IMR-90 (cell line): Measurements from ENCODE around the gene PAPPA. TPM values are rescaled to one million over a fixed set of nuclear protein-coding genes. Genes with fewer than 3 reads are reported as not detected.

ENCODE experiments used
- ATAC-seq: fragments of 200-7000 bp; cut with Tn5 transposase; 2 replicates; pipeline ENCODE4 v1.9.1; 2020; ENCODE audit warnings: low read depth, mild to moderate bottlenecking, moderate library complexity
- BruUV-seq: library from RNA; stranded (reverse); fragments of 400-500 nt; replicated peaks from 2 replicates; lab custom pipeline; 2021; lab: Mats Ljungman, UMichigan
- CTCF ChIA-PET: fragments of 300-600 bp; formaldehyde crosslinking; extraction: SDS; loops from one replicate; lab custom pipeline; 2021; ENCODE audit warnings: antibody characterized with exemption; lab: Yijun Ruan, JAX
- POLR2A ChIA-PET: fragments of 300-600 bp; sonication (Branson Sonifier 250); formaldehyde crosslinking; loops from one replicate; lab custom pipeline; 2022; ENCODE audit warnings: antibody characterized with exemption; ENCODE audit not compliant: unreplicated experiment; lab: Charles Lee
- DNase-seq: peaks from one replicate; pipeline ENCODE4 v3.0.0; 2013
- H2AFZ ChIP-seq: replicated peaks from 2 replicates; pipeline ENCODE3; 2013; ENCODE audit warnings: low read length, mild to moderate bottlenecking; ENCODE audit not compliant: poor library complexity
- H2AK5ac ChIP-seq: 2 replicates; pipeline ENCODE4 v1.6.1; 2013; ENCODE audit warnings: low read depth, low read length, inconsistent platforms
- H2AK9ac ChIP-seq: replicated peaks from 2 replicates; pipeline ENCODE3; 2013; ENCODE audit warnings: mild to moderate bottlenecking, low read depth, low read length, moderate library complexity; ENCODE audit not compliant: poor library complexity
- H2BK120ac ChIP-seq: 2 replicates; pipeline ENCODE4 v1.6.1; 2013; ENCODE audit warnings: low read depth, low read length, inconsistent platforms
- H2BK15ac ChIP-seq: 3 replicates; pipeline ENCODE4 v1.6.1; 2013; ENCODE audit warnings: low read depth, low read length, inconsistent platforms
- H2BK20ac ChIP-seq: 2 replicates; pipeline ENCODE4 v1.6.1; 2013; ENCODE audit warnings: low read depth, mild to moderate bottlenecking, inconsistent platforms, low read length, moderate library complexity
- H2BK5ac ChIP-seq: 2 replicates; pipeline ENCODE4 v1.6.1; 2013; ENCODE audit warnings: mild to moderate bottlenecking, low read depth, low read length, inconsistent platforms; ENCODE audit not compliant: poor library complexity, severe bottlenecking
- H3K14ac ChIP-seq: replicated peaks from 2 replicates; pipeline ENCODE4 v1.6.1; 2013; ENCODE audit warnings: low read depth, low read length, inconsistent platforms
- H3K18ac ChIP-seq: 2 replicates; pipeline ENCODE4 v1.6.1; 2013; ENCODE audit warnings: low read depth, low read length, control low read depth
- H3K23ac ChIP-seq: 2 replicates; pipeline ENCODE4 v1.6.1; 2013; ENCODE audit warnings: low read depth, low read length, inconsistent platforms
- H3K27ac ChIP-seq: 2 replicates; pipeline ENCODE4 v1.5.1; 2013; ENCODE audit warnings: mild to moderate bottlenecking, control low read depth, low read length; ENCODE audit not compliant: insufficient read depth
- H3K27me3 ChIP-seq: 2 replicates; pipeline ENCODE4 v1.6.1; 2013; ENCODE audit warnings: low read length; ENCODE audit not compliant: control insufficient read depth, insufficient read depth
- H3K36me3 ChIP-seq: 2 replicates; pipeline ENCODE4 v1.6.1; 2013; ENCODE audit warnings: low read length, mixed read lengths; ENCODE audit not compliant: control insufficient read depth, insufficient read depth
- H3K4ac ChIP-seq: 2 replicates; pipeline ENCODE4 v1.6.1; 2013; ENCODE audit warnings: low read depth, low read length, inconsistent platforms
- H3K4me1 ChIP-seq: 2 replicates; pipeline ENCODE4 v1.6.1; 2013; ENCODE audit warnings: low read length, mixed read lengths; ENCODE audit not compliant: control insufficient read depth, insufficient read depth
- H3K4me2 ChIP-seq: 2 replicates; pipeline ENCODE4 v1.6.1; 2013; ENCODE audit warnings: low read depth, mild to moderate bottlenecking, control low read depth, low read length, moderate library complexity
- H3K4me3 ChIP-seq: 2 replicates; pipeline ENCODE4 v1.5.1; 2013; ENCODE audit warnings: low read depth, mild to moderate bottlenecking, control low read depth, low read length, moderate library complexity; ENCODE audit not compliant: insufficient read depth
- H3K56ac ChIP-seq: 2 replicates; pipeline ENCODE4 v1.6.1; 2013; ENCODE audit warnings: low read length, inconsistent platforms; ENCODE audit not compliant: insufficient read depth; ENCODE audit errors: extremely low read depth
- H3K79me1 ChIP-seq, 2 experiments: 2 replicates each; pipeline ENCODE4 v1.6.1; 2013; ENCODE audit warnings: low read length in 2 of 2, inconsistent platforms in 1 of 2, low read depth in 1 of 2
- H3K9ac ChIP-seq: 2 replicates; pipeline ENCODE4 v1.6.1; 2013; ENCODE audit warnings: low read depth, low read length, control low read depth
- H3K9me1 ChIP-seq: 2 replicates; pipeline ENCODE4 v1.6.1; 2013; ENCODE audit warnings: low read length, inconsistent platforms; ENCODE audit not compliant: insufficient read depth
- H3K9me3 ChIP-seq: 2 replicates; pipeline ENCODE4 v1.6.1; 2013; ENCODE audit warnings: low read length; ENCODE audit not compliant: control insufficient read depth, insufficient read depth
- H4K20me1 ChIP-seq: 2 replicates; pipeline ENCODE4 v1.6.1; 2013; ENCODE audit warnings: low read length, inconsistent platforms; ENCODE audit not compliant: insufficient read depth
- H4K5ac ChIP-seq: 2 replicates; pipeline ENCODE4 v1.6.1; 2013; ENCODE audit warnings: mild to moderate bottlenecking, low read depth, low read length, control low read depth
- H4K8ac ChIP-seq, 2 experiments: 2 replicates each; pipeline ENCODE4 v1.6.1; 2013; ENCODE audit warnings: low read depth in 2 of 2, low read length in 2 of 2, control low read depth in 1 of 2, inconsistent platforms in 1 of 2
- H4K91ac ChIP-seq: 2 replicates; pipeline ENCODE4 v1.6.1; 2013; ENCODE audit warnings: low read depth, low read length, inconsistent platforms; ENCODE audit not compliant: insufficient read depth
- BHLHE40 ChIP-seq: fragments of 150-350 bp; IDR thresholded peaks from 2 replicates; pipeline ENCODE4 v1.6.1; 2016; ENCODE audit warnings: mild to moderate bottlenecking, low read depth, low read length
- CEBPB ChIP-seq: IDR thresholded peaks from 2 replicates; pipeline ENCODE4 v1.6.1; 2012; ENCODE audit warnings: low read depth, low read length, improper control_type of control experiment
- CHD1 ChIP-seq: IDR thresholded peaks from 2 replicates; pipeline ENCODE4 v1.6.1; 2012; ENCODE audit warnings: low read depth, low read length, improper control_type of control experiment
- CTCF ChIP-seq: conservative IDR thresholded peaks from 2 replicates; pipeline ENCODE4 v1.5.1; 2012; ENCODE audit warnings: mild to moderate bottlenecking, low read depth, low read length, improper control_type of control experiment
- ELK1 ChIP-seq: fragments of 150-350 bp; IDR thresholded peaks from 2 replicates; pipeline ENCODE4 v1.6.1; 2016; ENCODE audit warnings: low read depth, mild to moderate bottlenecking, low read length, moderate library complexity, borderline replicate concordance
- FOS ChIP-seq: fragments of 150-350 bp; IDR thresholded peaks from 2 replicates; pipeline ENCODE4 v1.6.1; 2016; ENCODE audit warnings: low read depth, low read length
- MAFK ChIP-seq: IDR thresholded peaks from 2 replicates; pipeline ENCODE4 v1.6.1; 2012; ENCODE audit warnings: low read depth, low read length, improper control_type of control experiment
- MAZ ChIP-seq: IDR thresholded peaks from 2 replicates; pipeline ENCODE4 v1.6.1; 2012; ENCODE audit warnings: low read depth, mild to moderate bottlenecking, low read length, improper control_type of control experiment, moderate library complexity, borderline replicate concordance
- RAD21 ChIP-seq: IDR thresholded peaks from 2 replicates; pipeline ENCODE4 v1.6.1; 2012; ENCODE audit warnings: low read length, improper control_type of control experiment
- RCOR1 ChIP-seq: IDR thresholded peaks from 2 replicates; pipeline ENCODE4 v1.6.1; 2012; ENCODE audit warnings: mild to moderate bottlenecking, low read length, improper control_type of control experiment; ENCODE audit not compliant: insufficient replicate concordance
- RFX5 ChIP-seq: IDR thresholded peaks from 2 replicates; pipeline ENCODE4 v1.8.0; 2012; ENCODE audit warnings: low read depth, mild to moderate bottlenecking, low read length, moderate library complexity
- SMC3 ChIP-seq: fragments of 150-350 bp; IDR thresholded peaks from 2 replicates; pipeline ENCODE4 v1.6.1; 2016; ENCODE audit warnings: low read depth, mild to moderate bottlenecking, antibody characterized with exemption, low read length, moderate library complexity
- USF2 ChIP-seq: fragments of 150-350 bp; IDR thresholded peaks from 2 replicates; pipeline ENCODE4 v1.6.1; 2017; ENCODE audit warnings: mild to moderate bottlenecking, antibody characterized with exemption, low read length, low read depth
- WGBS, 2 experiments: methylation state at CpG; one replicate each; pipeline versions ENCODE4 v1.1.5 to v1.1.7; 2013; ENCODE audit warnings: missing lambda C conversion rate in 2 of 2; ENCODE audit not compliant: insufficient read length in 1 of 2; ENCODE audit errors: extremely low coverage in 2 of 2; 5-methylcytosine and 5-hydroxymethylcytosine counted together
- dilution Hi-C: fragments of 300-500 bp; cut with HindIII; formaldehyde crosslinking; loops from one replicate; pipeline ENCODE4 v1.14.3; 2018; ENCODE audit warnings: low sequenced_read_pairs; ENCODE audit not compliant: unreplicated experiment
- in situ Hi-C: fragments of 300-500 bp; cut with MboI; formaldehyde crosslinking; loops from 3 replicates; pipeline ENCODE4 v1.14.3; 2019; ENCODE audit warnings: low sequenced_read_pairs, inconsistent platforms, mixed read lengths
- intact Hi-C: fragments of 100-400 bp; cut with micrococcal nuclease; formaldehyde crosslinking; loops from 2 replicates; pipeline ENCODE4 v1.10.0; 2022
- polyA plus RNA-seq, 3 experiments: library from polyadenylated mRNA; depleted of rRNA; stranded (reverse); fragments of >200 nt; gene quantifications; 2 replicates each; pipeline ENCODE4 v1.2.3, GENCODE V29; 2012; ENCODE audit warnings: low replicate concordance in 1 of 3
- total RNA-seq: library from RNA; depleted of rRNA; stranded (reverse); fragments of >200 nt; gene quantifications from 2 replicates; pipeline ENCODE4 v1.2.3, GENCODE V29; 2012

The PAPPA gene
- total and polyA plus RNA-seq, 2 of the 4 experiments (the other 2 are of a cell fraction), result 8.3 to 12.4 TPM

GRCh38 chr9:116147821-116148220, 5.8 kb upstream of the PAPPA start:
- ATAC-seq (no peak), DNase-seq (no peak)
- no peaks in the 10 kb centered on the region for H3K36me3 ChIP-seq
- no peak overlapping the region for H4K8ac ChIP-seq
- ChIA-PET CTCF (interaction anchor here (0.6 to 1.6 kb wide), 2 partner anchors 13 to 14 kb away, joined by 3 read pairs; no protein-coding TSS in a partner anchor), POLR2A (no interaction called here)
- H2AFZ ChIP-seq, result no peak overlapping the region
- peak overlapping the region; percentile 43; the same call in 1 of the 2 replicates for H3K18ac ChIP-seq
- no peak overlapping the region for H3K9ac ChIP-seq
- no peak overlapping the region for H2BK20ac ChIP-seq
- H3K56ac ChIP-seq, result no peak overlapping the region
- H3K4me1 ChIP-seq, result peaks cover 8% of the 10 kb centered on the region
- H4K91ac ChIP-seq, result no peak overlapping the region
- H3K9me3 ChIP-seq, result no peaks in the 10 kb centered on the region
- no peaks in the 10 kb centered on the region for H4K20me1 ChIP-seq
- no CpG with 5 or more reads among the region's 4 CpGs for WGBS, 2 experiments
- no peak overlapping the region for H2AK5ac ChIP-seq
- no peak overlapping the region for H2BK120ac ChIP-seq
- peak overlapping the region; percentile 35; the same call in 1 of the 2 replicates for H4K5ac ChIP-seq
- dilution Hi-C loops (no loop called here), intact Hi-C loops (no loop called here), in situ Hi-C loops (no loop called here)
- no peak overlapping the region for H3K27ac ChIP-seq
- no peak overlapping the region for H3K14ac ChIP-seq
- no TSS peak for BruUV-seq
- no peaks in the 10 kb centered on the region for H3K27me3 ChIP-seq
- H2BK5ac ChIP-seq, result no peak overlapping the region
- no peak overlapping the region for H3K4ac ChIP-seq
- no peaks in the 10 kb centered on the region for H3K79me1 ChIP-seq
- no peak for TF ChIP-seq RFX5
- no peak for TF ChIP-seq CTCF
- TF ChIP-seq MAZ, result no peak
- no peak for TF ChIP-seq BHLHE40
- no peak for TF ChIP-seq CHD1
- TF ChIP-seq FOS, result no peak
- no peak for TF ChIP-seq USF2
- no peak for TF ChIP-seq ELK1
- TF ChIP-seq CEBPB, result no peak
- TF ChIP-seq RCOR1, result no peak
- no peak for TF ChIP-seq RAD21
- no peak for TF ChIP-seq MAFK
- no peak for TF ChIP-seq SMC3
- no peak overlapping the region for H2BK15ac ChIP-seq
- H3K9me1 ChIP-seq, result no peaks in the 10 kb centered on the region; the same call in 1 of the 2 replicates
- H3K4me2 ChIP-seq, result no peak overlapping the region
- H2AK9ac ChIP-seq, result no peak overlapping the region
- H3K23ac ChIP-seq, result 0 out of 2 replicates have a peak overlapping the region, but pooled peaks have one; percentile 2
- no peak overlapping the region for H3K4me3 ChIP-seq
